Vagina (tissue), 2 donors: Measurements from ENCODE around the gene FAM98B.

ENCODE experiments used
- CTCF ChIP-seq, 3 experiments: fragments of 450-650 bp in 2 of 3; fragments of 200-600 bp in 1 of 3; sonication (generic) in 1 of 3; IDR thresholded peaks; one replicate each; pipeline ENCODE4 v1.5.1; 2017 to 2019; ENCODE audit warnings: antibody characterized with exemption in 3 of 3, mild to moderate bottlenecking in 2 of 3, moderate library complexity in 2 of 3
- POLR2A ChIP-seq, 2 donors: fragments of 450-650 bp; IDR thresholded peaks; one replicate each; pipeline ENCODE4 v1.6.1; 2017; ENCODE audit warnings: antibody characterized with exemption in 2 of 2, mild to moderate bottlenecking in 2 of 2, moderate library complexity in 2 of 2
- POLR2AphosphoS5 ChIP-seq, 2 donors: sonication (generic); formaldehyde crosslinking; IDR thresholded peaks; one replicate each; pipeline ENCODE4 v1.9.0; 2017; ENCODE audit warnings: antibody characterized with exemption in 2 of 2, mild to moderate bottlenecking in 2 of 2, low read depth in 1 of 2; ENCODE audit not compliant: insufficient read depth in 1 of 2

GRCh38 chr15:38528294-38528693 lies 74.4 kb downstream of the FAM98B start:
- TF ChIP-seq POLR2AphosphoS5 (IDR thresholded peaks at IDR 0.05; ENCODE audit: insufficient read depth in 1 of 2, low read depth in 1 of 2), result no peak
- TF ChIP-seq POLR2A (IDR thresholded peaks at IDR 0.05), result no peak
- no peak for TF ChIP-seq CTCF (IDR thresholded peaks at IDR 0.05)
